ENCODE measurements around the gene NUMBL. TPM values are rescaled to one million over a fixed set of nuclear protein-coding genes. Genes with fewer than 3 reads are reported as not detected.

NUMBL gene
- total and polyA plus RNA-seq, 9 of the 15 experiments (the other 6 are each of a cell fraction or from before 2014, with no cell fraction given), result 0.39 to 38.6 (median 6.6) TPM

DNA sequence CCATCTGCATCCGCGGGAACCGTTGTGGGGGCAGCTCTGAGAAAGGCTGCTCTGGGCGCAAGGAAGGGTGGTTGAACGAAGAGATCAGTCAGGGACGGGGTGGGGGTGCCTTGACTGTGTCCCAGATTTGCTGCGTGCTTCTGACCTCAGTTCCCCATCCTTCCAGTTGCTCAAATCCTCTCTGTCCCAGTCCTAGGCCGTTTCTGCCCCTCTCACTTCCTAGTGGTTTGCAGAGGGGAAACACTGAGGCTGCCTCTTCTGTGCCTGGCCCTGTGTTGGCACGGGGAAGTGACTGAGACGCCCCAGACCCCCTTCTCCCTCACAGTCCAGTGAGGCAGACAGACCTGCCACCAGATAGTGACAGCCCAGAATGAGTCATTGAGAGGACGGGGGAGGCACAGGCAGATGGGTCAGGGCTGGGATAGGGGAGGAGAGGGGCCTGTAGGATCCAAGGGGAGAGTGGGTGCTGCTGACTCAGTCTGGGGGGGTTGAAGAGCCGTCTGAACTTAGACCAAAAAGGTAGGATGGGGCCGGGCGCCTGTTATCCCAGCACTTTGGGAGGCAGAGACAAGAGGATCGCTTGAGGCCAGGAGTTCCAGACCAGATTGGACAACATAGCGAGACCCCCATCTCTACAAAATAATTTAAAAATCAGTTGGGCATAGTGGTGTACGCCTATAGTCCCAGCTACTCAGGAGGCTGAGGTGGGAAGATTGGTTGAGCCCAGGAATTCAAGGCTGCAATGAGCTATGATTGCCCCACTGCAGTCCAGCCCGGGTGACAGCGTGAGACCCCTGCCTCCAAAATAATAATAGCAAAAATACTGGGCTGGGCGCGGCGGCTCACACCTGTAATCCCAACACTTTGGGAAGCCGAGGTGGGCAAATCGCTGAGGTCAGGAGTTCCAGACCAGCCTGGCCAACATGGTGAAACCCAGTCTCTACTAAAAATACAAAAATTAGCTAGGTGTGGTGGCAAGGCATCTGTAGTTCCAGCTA lies 26.5 kb downstream of the NUMBL start (continued):
- TF ChIP-seq ZNF512 (tag; IDR thresholded peaks at IDR 0.05), result no peak
- no peak for TF ChIP-seq HNRNPLL (IDR thresholded peaks at IDR 0.05; ENCODE audit: low read depth, low read length, poor library complexity, severe bottlenecking)
- no peak for TF ChIP-seq ZNF57 (CRISPR knock-in tag; IDR thresholded peaks at IDR 0.05)
- TF ChIP-seq SRF (CRISPR knock-in tag; IDR thresholded peaks at IDR 0.05), result no peak
- no peak for TF ChIP-seq CLOCK (CRISPR knock-in tag; IDR thresholded peaks at IDR 0.05; ENCODE audit: borderline replicate concordance)
- TF ChIP-seq BCOR (IDR thresholded peaks at IDR 0.05), result 0 out of 2 replicates have a peak, but pooled peaks have one; percentile 7
- TF ChIP-seq GABPA (tag; conservative IDR thresholded peaks at IDR 0.05; ENCODE audit: low read depth), result no peak
- 0 out of 2 replicates have a peak, but pooled peaks have one; percentile 28 for TF ChIP-seq RUNX1 (IDR thresholded peaks at IDR 0.05; ENCODE audit: low read depth)
- no peak for TF ChIP-seq ZNF212 (CRISPR knock-in tag; IDR thresholded peaks at IDR 0.05)
- no peak for TF ChIP-seq ZNF133 (CRISPR knock-in tag; IDR thresholded peaks at IDR 0.05)
- TF ChIP-seq HSF4 (CRISPR knock-in tag; IDR thresholded peaks at IDR 0.05; ENCODE audit: borderline replicate concordance), result no peak
- no peak for TF ChIP-seq U2AF2 (optimal IDR thresholded peaks at IDR 0.05; ENCODE audit: low read depth, low read length)
- TF ChIP-seq NR1H2 (CRISPR knock-in tag; IDR thresholded peaks at IDR 0.05), result 0 out of 2 replicates have a peak, but pooled peaks have one; percentile 88
- TF ChIP-seq SMAD3 (CRISPR knock-in tag; conservative IDR thresholded peaks at IDR 0.05), result no peak
- no peak for TF ChIP-seq MEF2A (IDR thresholded peaks at IDR 0.05; ENCODE audit: control insufficient read depth, low read depth, low read length)
- TF ChIP-seq ZNF280A (IDR thresholded peaks at IDR 0.05; ENCODE audit: low read depth, partially characterized antibody), result no peak
- TF ChIP-seq SNIP1 (IDR thresholded peaks at IDR 0.05; ENCODE audit: low read depth), result no peak
- TF ChIP-seq, protein P1, sequence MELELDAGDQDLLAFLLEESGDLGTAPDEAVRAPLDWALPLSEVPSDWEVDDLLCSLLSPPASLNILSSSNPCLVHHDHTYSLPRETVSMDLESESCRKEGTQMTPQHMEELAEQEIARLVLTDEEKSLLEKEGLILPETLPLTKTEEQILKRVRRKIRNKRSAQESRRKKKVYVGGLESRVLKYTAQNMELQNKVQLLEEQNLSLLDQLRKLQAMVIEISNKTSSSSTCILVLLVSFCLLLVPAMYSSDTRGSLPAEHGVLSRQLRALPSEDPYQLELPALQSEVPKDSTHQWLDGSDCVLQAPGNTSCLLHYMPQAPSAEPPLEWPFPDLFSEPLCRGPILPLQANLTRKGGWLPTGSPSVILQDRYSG (tag; conservative IDR thresholded peaks at IDR 0.05; ENCODE audit: low read depth), result no peak
- TF ChIP-seq KAT2B (IDR thresholded peaks at IDR 0.05; ENCODE audit: low read depth, low read length), result no peak
- TF ChIP-seq MAZ (CRISPR knock-in tag; conservative IDR thresholded peaks at IDR 0.05 in 1 of 2, IDR thresholded peaks at IDR 0.05 in 1 of 2), result no peak; a peak in 1 of 4 replicates

Data from K562 (cell line).